ENCODE measurements around the gene ADAMTS14.
"Not testable (repeated sequence)": the region's sequence is repeated elsewhere in the genome, so short reads cannot be mapped to it uniquely, and the experiment has no call there.

Gene ADAMTS14

DNA sequence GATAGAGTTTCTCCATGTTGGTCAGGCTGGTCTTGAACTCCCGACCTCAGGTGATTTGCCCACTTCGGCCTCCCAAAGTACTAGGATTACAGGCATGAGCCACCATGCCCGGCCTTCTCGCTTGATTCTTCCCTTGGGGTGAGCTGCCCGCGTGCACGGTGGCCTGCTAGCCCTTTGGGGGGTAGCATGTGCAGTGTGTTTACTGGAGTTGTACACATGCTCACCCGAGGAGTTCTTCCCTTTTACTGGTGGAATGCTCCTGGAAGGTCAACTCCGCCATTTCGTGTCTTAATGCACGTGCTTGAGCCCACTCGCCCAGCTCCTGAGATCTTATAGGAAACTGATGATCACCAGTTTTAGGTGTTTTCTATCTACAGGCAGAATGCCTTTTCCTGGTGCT is 17.0 kb upstream of the ADAMTS14 start:
- DNase-seq (ENCODE audit: low read depth in 3 of 3) = no peak

DNA sequence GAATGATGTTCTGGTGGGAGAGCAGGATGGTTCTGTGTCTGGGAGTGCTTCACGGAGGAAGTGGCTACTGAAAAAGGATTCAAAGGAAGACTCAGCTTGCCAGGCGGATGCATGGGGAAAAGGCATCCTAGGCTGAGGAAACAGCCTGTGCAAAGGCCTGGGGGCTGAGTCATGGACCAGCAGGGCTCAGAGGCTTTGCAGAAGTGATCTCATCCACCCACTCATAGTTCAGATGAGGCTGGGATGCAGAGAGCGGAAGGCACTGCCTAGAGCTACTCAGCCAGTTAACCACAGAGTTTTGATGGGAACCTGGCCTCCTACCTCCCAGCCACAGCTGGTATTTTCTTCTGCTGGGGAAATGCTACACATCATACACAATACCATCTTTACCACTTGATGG is 15.8 kb upstream of the ADAMTS14 start:
- DNase-seq (ENCODE audit: low read depth in 3 of 3) = peak; percentile 25 to 66 (median 49)

DNA sequence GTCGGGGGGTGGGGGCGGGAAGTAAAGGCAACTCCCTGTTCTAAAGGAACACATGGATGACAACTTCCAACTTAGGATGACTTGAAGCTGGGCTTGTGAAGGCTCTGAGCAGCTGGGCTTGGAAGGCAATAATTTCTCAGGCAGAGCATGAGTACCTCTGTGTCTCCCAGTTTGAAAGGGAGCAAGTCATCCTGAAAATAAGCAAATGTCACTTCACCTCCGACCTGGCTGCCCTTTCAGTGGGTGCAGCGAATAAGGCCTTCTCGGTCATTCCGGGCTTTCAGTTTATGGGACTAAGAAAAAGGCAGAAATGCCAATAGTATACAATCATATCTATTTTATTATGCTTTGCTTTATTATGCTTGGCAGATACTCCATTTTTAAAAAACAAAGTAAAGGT is 15.3 kb upstream of the ADAMTS14 start:
- no peak for DNase-seq (ENCODE audit: low read depth in 3 of 3)

DNA sequence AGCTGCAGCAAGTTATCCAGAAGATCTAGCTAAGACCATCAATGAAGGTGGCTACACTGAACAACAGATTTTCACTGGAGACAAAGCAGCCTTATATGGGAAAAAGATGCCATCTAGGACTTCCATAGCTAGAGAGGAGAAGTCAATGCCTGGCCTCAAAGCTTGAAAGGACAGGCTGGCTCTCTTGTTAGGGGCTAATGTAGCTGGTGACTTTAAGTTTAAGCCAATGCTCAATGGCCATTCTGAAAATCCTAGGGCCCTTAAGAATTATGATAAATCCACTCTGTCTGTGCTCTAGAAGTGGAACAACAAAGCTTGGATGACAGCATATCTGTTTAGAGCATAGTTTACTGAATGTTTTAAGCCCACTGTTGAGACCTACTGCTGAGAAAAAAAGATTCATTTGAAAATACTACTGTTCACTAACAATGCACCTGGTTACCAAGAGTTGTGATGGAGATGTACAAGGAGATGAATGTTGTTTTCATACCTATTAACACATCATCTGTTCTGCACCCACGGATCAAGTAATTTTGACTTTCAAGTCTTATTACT is 13.6 kb upstream of the ADAMTS14 start:
- DNase-seq (ENCODE audit: low read depth in 3 of 3) = no peak

DNA sequence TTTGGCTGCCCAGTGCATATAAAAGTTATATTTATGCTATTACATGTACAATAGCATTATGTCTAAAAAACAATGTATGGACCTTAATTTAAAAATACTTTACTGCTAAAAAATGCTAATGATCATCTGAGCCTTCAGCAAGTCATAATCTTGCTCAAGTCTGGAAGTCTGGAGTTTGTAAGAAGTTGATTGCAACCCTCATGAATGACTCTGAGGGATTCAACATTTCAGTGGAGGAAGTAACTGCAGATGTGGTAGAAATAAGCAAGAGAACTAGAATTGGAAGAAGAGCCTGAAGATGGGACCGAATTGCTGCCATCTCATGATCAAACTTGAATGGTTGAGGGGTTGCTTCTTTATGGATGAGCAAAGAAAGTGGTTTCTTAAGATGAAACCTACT is 13.0 kb upstream of the ADAMTS14 start:
- no peak for DNase-seq (ENCODE audit: low read depth in 3 of 3)

DNA sequence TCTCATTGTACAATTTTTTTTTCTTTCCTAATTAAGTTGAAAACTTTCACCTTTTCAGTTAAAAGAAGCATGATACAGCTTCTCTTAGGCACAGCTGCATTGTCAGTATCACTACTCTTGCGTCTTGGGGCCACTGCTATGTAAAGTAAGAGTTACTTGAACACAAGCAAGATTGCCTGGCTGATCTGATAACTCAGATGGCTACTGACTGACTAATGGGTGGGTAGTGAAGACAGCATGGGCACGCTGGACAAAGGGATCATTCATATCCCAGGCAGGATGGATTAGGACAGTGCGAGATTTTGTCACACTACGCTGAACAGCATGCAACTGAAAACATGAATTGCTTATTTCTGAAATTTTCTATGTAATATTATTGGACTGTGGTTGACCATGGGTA is 11.6 kb upstream of the ADAMTS14 start:
- DNase-seq (ENCODE audit: low read depth in 3 of 3) = no peak

DNA sequence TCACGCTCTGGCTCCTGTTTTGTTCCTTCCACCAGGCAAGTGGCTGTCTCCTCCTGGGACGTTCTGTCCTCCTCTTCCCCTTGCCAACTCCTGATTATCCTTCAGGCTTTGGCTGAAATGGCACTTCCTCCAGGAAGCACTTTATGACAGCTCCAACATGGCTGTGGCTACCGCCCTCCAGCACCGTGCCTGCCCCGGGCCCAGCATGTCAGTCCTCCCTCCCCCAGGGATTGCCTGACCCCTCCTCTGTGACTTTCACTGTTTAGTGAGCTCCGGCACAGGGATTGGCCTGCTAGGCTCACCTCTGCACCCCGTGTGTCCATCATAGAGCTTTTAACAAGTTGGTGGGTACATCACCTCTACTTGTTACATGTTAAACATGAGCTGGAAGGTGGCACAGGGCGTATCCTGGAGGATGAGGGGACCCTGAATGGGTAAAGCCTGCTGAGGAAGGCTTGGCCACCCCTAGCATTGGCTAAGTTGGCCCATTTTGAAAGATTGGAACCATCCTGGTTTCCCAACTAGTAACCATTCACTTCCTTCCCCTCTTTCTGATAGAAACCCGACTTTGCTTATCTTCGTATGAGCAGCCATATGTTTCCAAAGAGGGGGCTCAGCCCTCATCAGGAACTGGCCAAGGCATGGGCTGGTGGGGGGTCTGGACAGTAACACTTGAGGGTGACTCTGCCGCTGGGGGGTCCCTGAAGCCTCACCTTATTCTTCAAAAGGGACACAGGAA is 10.5 kb upstream of the ADAMTS14 start:
- no peak for DNase-seq (ENCODE audit: low read depth in 3 of 3)

DNA sequence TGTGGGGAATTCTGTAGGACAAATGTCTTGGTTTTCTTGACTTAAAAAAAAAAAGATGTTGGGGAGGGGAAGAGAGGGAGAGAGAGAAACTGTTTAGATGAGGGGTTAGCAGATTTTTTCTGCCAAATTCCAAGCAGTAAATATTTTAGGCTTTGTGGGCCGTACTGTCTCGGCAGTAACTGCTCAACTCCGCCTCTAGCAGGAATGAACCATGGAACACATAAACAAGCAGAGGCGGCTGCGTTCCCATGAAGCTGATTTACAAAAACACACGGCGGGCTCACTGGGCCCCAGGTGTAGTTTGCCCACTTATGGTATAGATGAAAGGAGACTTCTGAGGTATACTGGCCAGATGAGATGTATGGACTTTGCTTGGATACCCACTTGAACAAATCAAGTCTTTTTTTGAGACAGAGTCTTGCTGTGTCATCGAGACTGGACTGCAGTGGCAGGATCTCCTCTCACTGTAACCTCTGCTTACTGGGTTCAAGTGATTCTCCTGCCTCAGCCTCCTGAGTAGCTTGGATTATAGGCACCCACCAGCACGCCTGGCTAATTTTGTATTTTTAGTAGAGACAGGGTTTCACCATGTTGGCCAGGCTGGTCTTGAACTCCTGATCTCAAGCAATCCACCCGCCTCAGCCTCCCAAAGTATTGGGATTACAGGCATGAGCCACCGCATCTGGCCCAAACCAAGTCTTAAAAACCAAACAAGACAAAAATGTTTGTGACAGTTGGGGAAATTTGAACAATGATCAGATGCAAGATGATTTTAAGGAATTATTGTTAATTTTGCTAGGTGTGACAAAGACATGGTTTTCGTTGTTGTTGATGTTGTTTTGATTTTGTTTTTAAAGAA is 9.7 kb upstream of the ADAMTS14 start:
- DNase-seq (ENCODE audit: low read depth in 3 of 3) = no peak

DNA sequence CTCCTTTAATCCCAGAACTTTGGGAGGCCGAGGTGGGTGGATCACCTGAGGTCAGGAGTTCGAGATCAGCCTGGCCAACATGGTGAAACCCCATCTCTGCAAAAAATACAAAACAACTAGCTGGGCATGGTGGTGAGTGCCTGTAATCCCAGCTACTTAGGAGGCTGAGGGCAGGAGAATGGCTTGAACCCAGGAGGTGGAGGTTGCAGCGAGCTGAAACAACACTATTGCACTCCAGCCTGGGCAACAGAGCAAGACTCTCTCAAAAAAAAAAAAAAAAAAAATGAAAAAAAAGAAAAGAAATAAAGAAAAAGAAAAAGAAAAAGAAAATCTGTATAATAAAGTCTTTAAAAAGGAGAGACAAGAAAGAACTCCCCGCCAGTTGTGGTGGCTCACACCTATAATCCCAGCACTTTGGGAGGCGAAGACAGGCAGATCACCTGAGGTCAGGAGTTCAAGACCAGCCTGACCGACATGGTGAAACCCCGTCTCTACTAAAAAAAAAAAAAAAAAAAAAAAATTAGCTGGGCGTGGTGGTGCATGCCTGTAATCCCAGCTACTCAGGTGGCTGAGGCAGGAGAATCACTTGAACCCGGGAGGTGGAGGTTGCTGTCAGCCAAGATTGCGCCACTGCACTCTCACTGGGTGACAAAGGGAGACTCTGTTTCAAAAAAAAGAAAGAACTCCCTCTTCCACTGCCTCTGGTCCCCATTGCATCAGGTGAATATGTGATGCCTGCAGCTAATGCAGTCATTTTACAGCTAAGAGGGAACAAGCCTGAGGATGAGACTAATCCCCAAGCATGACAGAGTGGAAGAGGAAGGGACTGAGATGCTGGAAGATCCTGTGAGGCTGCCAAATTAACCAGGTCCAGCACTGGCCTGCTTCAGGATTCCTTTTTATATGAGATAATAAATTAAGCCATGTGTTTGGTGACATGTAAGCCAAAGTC is 8.6 kb upstream of the ADAMTS14 start:
- not testable (repeated sequence) for DNase-seq (ENCODE audit: low read depth in 3 of 3)

DNA sequence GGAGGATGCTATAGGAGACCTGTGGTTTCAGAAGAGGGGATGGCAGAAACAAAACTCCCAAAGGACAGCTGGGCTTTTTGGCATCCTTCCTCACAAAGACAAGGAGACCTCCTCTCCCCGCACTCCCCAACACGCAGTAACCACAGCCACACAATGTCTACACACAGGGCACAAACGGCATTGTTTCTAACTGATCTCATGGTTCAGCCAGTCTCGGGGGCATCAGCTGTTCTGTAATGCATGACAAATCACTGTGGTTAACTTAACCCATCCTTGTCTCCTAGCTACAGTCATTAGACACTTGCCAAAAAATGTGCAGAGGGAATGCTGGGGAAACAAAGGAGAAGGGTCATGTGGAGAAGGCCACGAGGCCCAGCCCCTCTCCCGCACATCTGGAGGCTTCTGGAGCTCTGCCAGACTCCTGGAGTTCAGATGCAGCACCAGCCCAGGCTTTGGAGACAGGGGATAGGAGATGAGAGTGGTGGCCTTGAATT is 7.6 kb upstream of the ADAMTS14 start:
- DNase-seq (ENCODE audit: low read depth in 3 of 3) = no peak

DNA sequence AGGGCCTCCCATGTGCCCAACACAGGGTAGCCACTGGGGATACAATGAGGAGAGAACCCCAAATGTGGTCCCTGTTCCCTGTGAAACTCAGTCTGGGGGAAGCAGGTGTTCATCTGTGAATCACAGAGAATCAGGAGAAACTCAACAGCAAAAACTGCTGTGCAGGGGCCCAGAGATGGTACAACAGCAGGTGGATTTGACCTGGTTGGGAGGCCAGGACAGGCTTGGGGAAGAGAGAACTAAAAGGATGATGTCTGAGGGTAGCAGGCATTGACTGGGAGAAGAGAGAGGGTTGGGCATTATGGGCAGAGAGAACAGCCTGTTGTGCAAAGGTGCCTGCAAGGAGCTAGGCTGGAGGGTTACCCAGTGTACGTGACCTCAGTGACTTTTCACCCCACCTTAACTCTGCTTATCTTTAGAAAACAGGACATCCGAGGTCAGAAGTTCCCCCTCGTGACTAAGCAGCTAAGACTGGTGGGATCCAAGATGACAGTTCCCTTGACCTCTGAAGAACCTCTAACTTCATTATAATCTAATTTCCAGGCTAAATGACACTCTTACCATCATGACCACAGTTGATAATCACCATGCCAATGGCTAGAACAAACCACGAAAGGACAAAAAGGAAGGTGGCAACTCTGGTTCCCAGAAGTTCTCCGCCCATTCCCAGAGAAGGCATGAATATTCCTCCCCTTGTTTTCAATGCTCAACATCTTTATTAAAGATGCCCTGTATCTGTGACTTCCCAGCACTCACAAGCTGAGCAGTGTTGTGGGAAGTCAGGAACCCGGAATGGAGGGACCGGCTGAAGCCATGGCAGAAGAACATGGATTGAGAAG is 5.1 kb upstream of the ADAMTS14 start:
- no peak for DNase-seq (ENCODE audit: low read depth in 3 of 3)

DNA sequence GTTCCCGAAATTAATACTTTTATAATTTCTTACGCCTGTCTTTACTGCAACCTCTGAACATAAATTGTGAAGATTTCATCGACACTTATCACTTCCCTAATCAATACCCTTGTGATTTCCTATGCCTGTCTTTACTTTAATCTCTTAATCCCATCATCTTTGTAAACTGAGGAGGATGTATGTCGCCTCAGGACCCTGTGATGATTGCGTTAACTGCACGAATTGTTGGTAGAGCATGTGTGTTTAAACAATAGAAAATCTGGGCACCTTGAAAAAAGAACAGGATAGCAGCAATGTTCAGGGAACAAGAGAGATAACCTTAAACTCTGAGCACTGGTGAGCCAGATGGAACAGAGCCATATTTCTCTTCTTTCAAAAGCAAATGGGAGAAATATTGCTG is 4.5 kb upstream of the ADAMTS14 start:
- DNase-seq (ENCODE audit: low read depth in 3 of 3) = not testable (repeated sequence)

DNA sequence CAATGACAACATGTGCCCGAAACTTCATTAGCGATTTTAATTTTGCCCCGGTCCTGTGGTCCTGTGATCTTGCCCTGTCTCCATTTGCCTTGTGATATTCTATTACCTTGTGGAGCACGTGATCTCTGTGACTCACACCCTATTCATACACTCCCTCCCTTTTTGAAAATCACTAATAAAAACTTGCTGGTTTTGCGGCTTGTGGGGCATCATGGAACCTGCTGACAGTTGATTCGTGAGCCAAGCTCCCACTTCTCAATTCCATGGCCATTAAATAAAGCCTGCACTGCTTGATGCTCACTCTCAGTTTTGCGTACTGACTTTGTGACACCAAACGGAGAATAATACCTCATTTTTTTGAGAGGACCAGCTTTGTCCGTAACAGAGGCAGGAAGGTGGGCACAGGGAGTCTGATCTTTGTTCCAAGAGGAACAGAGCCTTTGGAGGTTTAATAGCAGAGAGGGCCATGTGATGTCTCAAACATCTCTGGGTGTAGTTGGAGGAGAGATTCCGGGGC is 3.8 kb upstream of the ADAMTS14 start:
- no peak for DNase-seq (ENCODE audit: low read depth in 3 of 3)

DNA sequence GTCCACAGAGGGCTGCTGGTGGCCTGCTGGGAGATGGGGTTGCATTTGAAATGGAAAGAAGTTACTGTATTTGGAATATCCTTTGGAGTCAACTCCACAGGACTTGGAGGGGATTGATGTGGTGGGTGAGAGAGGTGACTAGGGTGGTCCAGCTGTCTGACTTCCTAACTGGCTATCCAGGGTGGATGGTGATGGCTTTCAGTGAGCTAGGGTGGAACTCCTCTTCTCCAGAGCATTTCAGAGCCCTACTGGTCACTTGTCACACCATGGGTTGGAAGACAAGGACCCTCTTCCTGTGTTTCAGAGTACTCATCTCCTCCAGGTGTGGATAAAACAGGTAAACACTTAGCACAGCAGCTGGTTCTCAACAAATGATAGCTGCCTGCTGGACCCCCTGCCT is 3.3 kb upstream of the ADAMTS14 start:
- DNase-seq (ENCODE audit: low read depth in 3 of 3) = no peak

DNA sequence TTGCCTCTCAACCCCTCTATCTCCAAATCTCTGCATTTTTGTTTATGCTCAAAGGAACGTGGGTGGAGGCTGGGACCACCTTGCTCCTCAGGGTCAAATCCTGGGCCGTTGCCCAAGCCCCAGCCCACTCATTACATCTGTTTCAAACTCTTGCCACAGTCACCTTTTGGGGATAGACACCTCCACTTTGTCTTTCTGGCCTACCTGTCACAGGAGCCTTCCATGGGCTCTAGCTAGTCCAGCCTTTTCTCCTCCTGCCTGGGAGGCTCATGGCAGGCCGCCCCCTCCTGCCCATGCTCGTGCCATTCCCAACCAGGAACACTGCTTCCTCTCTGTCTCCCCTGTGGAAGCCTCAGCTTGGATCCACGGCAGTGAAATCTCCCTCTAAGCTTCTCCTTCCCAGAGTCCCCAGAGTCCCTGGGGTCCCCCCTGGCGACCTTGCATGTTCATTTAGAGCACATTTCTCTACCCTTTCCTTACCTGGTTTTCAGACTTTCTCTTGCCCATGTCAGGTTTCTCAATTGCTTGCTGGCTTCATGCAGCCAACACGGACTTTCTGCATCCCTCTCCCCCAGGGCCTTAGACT is 2.5 kb upstream of the ADAMTS14 start:
- no peak for DNase-seq (ENCODE audit: low read depth in 3 of 3)

DNA sequence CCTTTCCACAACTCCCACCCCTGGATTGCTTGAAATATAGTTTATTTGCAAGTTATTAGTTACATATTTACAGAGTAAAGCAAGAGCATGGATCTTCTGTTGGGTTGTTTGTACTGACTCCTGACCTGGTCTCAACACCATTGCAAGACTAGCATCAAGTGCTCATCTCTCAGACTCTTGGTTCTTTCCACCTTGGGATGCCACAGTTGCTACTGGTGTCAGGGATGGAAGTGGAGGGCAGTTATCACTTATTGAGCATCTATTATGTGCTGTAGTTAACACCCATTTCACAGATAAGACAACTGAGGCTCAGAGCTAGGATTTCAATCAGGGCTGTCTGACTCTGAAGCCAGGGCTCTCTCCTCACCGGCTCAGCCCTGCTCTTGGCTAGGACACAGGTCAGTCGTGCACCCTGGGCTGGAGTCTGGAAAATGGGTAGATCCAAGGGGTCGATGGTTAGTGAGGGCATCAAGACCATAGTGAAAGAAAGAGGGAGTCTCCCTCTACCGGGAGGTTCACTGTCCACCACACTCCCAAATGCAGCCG is 614 bp upstream of the ADAMTS14 start:
- DNase-seq (ENCODE audit: low read depth in 3 of 3) = no peak

DNA sequence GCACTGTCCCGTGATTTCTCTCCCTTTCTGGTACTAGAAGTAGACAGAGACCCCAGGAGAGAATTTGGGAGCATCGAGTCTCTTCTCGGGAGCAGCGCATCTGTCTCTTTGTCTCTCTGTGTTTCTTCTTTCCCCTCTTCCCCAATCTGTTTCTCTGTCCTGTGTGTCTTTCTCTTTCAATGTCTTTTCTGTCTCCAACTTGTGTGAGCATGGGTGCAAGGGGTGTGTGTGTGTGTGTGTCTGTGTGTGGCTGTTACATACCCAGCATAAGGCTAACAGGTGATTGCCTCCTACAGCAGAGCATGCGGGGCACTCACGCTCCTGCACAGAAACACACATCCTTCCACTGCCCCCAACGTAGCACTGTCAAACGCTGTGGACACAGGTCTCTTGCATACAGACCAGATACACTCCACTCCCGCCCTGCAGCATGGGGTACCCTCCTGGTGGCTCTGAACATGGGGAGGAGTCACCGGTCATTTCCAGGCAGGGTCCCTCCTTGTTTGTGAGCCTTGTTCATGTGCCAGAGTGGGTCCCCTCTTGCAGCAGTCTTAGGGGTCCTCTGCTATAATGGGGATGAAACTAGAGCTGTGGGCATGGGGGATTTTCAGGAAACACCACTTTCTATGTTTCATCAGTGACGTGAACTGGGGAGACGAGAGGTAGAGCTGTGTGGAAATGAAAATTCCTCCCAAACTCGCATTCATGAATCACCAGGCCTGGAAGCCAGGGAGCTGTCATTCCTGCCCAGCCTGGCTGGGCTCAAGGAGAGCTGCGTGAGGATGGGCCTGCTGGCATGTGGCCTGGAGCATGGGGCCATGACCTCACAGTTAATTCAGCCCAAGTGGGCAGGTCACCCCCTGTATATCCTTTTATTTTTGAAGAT is 980 bp downstream of the ADAMTS14 start:
- DNase-seq (ENCODE audit: low read depth in 3 of 3) = no peak

DNA sequence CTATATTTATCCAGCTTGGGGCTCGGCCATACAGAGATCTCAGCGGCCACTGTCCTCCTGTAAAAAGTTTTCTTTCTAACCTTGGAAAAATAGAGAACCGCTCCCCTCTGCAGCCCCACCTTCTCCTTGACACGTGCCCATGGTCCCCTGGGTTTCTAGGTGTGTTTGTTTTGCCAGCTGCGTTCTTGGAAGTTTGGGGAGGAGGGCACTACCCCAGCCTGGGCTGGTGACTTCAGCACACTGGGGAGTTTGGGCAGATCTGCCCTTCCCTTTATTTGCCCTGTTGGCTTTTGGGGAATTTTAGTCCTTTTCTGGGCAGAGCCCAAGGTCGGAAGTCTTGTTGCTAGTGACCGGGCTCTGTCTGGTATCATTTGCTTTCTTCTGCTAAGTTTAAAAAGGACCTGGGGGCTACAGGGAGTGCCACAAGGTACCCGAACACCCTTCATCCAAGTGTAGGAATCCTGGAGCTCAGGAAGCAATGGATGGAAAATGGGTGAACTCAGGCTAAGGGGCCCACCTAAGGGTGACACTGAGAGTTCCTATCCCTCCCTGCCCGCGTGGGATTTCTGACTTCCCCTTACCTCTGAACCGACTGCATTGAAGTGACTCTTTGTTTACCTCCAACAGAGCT is 1.7 kb downstream of the ADAMTS14 start:
- no peak for DNase-seq (ENCODE audit: low read depth in 3 of 3)
